GM18909 (cell line): ENCODE data around the gene CD38.
A peak's percentile ranks its signal among the peaks of the same experiment; 100 is the strongest.
"Not testable (repeated sequence)": the region's sequence is repeated elsewhere in the genome, so short reads cannot be mapped to it uniquely, and the experiment has no call there.

Source experiments
- ATAC-seq: cut with Tn5 transposase; IDR thresholded peaks from one replicate; pipeline ENCODE4 v1.9.1; 2021; ENCODE audit warnings: mild to moderate bottlenecking; ENCODE audit not compliant: unreplicated experiment, poor library complexity

CD38 gene

DNA sequence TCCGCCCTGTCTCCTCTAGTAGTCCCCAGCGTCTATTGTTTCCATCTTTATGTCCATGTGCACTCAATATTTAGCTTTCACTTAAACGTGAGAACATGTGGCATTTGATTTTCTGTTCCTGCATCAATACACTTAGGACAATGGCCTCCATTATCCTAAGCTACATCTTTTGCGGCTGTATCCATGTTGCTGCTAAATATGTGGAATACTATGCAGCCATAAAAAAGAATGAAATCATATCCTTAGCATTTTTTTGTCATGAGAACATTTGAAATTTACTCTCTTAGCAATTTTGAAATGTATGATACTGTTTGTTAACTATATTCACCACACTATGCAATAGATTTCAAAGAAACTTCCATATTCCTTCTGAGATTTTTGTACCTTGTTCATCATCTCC, 19.8 kb upstream of the CD38 start:
- no peak for ATAC-seq

DNA sequence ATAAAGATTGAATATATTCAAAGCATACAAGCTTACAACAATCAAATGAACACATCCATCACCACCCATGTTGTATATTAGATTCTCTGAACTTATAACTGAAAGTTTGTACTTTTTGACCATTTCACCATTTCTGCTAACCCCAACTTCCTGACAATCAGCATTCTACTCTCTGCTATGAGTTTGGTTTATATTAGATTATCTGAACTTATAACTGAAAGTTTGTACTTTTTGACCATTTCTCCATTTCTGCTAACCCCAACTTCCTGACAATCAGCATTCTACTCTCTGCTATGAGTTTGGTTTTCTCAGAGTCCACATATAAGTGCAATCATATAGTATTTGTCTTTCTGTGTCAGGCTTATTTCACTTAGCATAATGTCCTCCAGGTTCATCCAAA, 15.7 kb upstream of the CD38 start:
- not testable (repeated sequence) for ATAC-seq

DNA sequence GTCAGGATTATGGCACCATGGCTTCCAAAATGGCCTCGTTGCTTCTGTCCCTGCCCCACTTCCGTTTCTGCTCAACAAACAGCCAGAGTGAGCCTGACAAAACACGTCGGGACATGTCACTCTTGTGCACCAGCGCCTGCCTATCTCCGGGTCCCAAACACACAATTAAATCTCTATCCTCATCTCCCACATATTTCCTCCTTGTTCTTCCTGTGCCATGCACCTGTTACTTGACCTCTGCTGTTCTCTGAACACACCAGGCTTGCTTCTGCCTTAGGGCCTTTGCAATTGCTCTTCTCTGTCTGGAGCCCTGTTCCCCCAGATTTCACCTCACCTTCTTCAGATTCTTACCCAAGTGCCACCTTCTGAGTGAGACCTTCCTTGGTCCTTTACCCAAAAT, 12.7 kb upstream of the CD38 start:
- no peak for ATAC-seq

DNA sequence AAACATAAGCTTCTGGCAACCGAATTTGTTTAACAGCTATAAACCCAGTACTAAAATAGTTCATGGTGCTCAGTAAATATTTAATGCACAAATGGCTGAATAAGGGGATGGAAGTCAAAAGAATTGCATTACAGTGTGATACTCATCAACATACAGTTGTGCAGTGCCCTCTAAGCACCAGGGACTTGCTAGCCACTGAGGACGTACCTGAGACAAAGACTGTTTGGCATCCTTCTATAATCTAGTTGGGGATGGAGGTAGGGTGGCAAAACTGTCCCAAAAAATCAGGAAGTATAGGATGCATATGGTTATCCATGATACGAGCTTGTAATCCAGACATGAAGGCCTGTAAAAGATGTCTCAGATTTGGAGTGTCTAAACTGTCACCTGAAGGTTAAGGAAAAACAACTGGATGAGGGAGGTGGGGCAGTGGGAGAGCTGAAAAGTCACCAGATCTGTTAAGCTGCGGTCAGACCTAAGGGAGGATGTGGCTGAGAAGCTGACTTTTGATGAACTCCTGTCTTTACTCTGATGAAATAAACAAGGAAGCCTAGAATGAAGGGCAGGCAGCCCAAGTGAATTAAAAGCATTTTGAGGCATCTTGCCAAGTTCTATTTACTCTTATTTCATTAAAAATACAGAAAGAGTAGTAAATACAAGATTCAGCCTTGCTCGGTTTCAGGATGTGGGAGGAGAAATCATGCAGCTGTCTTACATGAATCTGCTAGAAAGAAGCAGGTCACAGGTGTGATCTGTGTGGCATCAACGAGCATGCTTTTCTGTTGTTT, 12.0 kb upstream of the CD38 start:
- peak; percentile 86 for ATAC-seq

DNA sequence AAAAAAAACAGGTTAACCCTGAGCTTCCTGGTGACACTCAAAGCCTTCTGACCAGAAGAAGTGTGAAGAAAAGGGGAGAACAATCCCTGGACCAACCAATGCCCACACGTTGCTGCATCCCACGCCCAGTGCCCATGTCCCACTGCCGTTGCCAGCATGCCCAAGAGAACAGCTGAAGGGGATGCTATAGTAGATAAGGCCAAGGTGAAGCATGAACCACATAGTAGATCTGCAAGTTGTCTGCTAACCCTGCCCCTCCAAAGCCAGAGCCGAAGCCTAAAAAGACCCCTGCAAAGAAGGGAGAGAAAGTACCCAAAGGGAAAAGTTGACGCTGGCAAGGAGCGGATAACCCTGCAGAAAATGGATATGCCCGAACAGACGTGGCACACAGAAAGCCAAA, 11.3 kb upstream of the CD38 start:
- ATAC-seq: no peak

DNA sequence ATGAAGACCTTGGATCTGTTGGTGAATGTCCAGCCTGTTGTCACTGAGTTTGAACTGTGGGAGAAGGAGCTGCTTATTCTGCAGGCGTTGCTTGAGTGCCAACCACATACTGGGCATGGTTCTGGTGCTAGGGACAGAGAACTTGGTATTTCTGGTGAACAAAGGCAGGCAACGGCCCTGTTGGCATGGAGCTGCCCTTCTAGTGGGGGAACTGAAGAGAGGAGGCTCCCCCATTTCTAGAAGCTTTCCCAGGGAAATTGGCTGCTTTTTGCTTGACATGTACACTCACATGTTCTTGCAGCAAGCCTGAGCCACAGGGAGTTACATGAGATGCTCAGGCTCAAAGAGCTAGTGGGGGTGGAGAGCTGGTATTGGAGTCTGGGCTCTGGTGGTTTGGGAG, 8.9 kb upstream of the CD38 start:
- ATAC-seq: no peak

DNA sequence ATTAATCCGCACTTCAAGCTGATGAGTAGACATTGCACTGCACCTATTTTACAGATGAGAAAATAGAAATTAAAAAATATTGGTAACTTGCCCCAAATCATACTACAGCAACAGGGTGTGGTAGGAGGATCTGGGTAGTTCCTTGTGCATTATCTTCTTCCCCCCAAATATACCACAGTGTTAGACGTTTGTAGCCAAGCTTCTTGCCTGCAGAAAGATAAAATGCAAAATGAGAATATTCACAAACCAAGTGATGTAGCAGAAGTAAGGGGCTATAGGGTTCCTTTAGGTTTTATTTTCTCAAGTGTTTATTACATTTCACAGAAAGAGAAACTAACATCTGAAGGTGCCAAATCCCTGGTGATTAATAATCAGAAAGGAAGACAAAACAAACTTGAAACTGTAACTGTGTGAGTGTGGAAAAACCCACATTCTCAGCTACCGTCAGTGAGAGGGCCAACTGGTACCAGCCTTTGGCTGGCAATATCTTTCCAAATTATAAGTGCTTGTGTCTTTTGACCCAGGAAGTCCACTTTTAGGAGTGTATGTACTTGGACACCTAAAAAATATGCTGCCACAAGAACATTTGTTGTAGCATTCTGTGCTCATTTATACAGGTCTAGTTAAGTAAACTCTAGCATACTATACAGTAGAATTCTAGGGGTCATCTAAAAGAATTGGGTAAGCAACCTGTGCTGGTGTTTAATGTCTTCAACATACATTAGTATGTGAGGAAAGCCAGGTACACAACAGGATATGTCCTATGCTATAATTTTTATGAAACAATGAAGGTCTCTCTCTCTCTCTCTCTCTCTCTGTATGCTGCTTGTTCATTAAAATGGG, 6.7 kb upstream of the CD38 start:
- peak; percentile 88 for ATAC-seq

DNA sequence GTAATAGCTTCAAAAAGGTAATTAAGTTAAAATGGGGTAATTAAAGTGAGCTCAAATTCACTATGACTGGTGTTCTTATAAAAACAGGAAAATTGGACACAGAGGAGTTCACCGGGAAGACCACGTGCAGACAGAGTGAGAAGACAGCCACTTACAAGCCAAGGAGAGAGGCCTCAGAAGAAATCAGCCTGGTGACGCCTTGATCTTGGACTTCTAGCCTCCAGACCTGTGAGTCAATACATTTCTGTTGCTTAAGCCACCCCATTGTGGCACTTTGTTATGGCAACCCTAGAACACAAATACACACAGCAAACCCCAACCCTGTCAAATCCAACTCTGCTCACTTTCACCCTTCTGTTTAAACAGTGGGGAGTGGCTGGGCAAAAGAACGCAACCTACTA, 4.1 kb upstream of the CD38 start:
- ATAC-seq: no peak

DNA sequence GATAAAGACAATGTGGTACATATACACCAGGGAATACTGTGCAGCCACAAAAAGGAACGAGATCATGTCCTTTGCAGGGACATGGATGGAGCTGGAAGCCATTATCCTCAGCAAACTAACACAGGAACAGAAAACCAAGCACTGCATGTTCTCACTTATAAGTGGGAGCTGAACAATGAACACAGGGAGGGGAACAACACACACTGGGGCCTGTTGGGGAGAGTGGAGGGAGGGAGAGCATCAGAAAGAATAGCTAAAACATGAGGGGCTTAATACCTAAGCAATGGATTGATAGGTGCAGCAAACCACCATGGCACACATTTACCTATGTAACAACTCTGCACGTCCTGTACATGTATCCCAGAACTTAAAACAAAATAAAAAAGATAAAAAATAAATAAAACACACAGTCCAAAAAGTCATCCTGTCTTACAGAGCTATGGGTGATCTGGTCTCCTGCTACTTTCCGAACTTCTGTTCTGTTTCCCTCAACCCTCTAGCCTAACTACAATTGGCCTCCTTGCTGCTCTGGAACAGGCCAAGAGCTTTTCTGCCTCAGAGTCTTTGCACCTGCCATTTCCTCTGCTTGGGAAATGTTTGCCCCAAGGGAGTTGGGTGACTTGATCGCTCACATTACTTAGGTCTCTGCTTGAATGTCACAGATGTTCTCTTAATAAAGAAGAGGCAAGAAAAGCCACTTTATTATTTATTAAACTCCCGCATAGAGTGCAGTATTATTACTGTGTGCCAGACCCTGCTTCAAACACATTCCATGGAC, 1.1 kb upstream of the CD38 start:
- no peak for ATAC-seq

DNA sequence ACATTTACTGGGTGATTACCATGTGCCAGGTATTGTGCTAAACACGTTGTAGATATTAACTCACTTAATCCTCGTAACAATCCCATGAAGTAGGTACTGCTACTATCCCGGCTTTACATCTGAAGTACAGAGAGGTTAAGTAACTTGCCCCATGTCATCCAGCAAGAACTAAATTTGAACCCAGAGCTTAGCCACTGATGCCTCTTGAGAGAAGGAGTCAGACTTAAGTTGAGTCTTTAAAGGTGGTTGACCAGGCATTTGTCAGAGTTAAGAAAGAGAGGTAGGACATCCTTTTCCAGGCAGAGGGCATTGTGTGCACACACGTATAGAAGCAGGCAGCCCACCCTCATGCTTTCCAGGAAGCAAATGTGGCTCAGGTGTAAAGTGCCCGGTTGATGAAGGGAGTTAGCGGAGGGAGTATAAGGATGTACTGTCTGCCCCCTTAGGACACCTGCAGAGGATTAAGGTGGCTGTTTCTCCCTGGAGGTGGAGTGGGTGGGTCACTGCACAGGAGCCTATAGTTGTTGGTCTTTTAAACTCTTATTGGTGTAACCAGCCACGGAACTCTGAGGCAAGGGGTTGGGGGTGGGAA, 335 bp upstream of the CD38 start:
- no peak for ATAC-seq

DNA sequence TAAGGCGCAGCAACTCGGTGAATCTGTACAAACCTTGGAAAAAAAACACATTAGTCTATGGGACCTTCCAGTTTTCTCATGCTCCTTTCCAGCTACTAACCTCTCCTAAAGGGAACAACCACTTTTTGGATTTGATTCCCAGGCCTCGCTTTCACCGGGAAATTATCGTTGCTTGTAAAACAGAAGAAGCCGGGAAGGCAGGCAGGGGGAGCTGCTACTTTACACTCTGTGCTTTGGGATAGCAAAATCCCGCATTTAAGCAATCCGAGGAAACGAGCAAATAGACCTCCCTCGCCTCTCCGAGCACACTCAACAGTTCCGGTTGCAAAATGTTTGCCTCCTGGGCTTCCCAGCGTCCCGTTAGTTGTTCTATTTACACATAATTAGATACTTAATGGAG, 1.2 kb downstream of the CD38 start:
- no peak for ATAC-seq

DNA sequence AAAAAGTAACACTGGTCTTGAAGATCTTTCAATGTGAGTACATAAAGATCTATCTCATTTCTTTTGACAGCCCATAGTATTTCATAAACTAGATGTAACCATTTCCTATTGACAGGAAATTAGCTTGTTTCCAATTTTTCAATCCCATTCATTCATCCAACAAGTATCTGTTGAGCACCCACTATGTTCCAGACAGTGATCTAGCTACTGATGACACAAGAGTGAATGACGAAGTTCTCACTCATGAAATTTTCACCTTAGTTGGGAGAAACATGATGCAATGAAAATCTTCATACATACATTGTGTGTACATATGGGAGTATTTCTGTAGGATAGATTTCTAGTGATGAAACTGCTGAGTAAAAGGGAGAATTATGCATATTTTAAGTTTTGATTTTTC, 1.7 kb downstream of the CD38 start:
- no peak for ATAC-seq

DNA sequence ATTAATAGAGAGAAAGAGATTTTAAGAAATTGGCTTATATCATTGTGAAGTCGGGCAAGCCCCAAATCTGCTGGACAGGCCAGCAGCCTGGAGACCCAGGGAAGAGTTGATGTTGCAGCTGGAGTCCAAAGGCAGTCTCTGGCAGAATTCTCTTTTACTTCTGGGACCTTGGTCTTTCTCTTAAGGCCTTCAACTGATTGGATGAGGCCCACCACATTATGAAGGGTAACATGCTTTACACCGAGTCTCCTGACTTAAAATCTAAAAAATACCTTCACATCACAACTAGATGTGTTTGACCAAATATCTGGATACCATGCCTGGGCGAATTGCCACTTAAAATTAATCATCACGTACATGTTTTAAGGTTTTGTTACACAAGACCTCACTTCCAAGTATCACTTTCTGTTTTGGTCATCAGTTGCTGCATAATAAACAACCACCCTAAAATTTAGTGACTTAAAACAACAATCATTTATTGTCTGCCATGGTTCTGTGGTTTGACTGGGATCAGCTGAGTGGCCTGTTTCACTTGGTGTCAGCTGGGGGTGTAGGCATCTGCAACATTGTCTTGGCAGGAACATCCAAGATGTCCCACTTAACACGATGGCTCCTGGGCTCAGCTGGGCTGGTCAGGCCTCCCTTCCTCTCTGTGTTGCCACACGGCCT, 3.4 kb downstream of the CD38 start:
- peak; percentile 33 for ATAC-seq

DNA sequence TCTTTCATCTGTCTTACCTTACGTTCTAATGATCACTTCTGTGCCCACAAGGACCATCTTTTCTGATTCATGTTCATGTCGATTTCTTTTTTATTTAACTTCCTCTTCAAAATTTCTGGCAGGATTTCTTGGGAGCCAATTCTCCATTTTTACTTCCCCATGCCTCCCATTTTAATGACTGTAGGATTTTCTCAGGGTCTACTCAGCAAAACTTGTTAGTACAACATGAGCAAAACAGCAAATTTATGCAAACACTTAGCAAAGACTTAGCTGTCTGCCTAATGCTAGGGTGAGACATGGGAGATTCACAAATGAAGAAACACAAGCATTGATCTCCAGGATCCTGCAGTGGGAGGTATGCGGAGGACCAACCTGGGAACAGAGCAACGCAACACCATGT, 5.5 kb downstream of the CD38 start:
- ATAC-seq: no peak

DNA sequence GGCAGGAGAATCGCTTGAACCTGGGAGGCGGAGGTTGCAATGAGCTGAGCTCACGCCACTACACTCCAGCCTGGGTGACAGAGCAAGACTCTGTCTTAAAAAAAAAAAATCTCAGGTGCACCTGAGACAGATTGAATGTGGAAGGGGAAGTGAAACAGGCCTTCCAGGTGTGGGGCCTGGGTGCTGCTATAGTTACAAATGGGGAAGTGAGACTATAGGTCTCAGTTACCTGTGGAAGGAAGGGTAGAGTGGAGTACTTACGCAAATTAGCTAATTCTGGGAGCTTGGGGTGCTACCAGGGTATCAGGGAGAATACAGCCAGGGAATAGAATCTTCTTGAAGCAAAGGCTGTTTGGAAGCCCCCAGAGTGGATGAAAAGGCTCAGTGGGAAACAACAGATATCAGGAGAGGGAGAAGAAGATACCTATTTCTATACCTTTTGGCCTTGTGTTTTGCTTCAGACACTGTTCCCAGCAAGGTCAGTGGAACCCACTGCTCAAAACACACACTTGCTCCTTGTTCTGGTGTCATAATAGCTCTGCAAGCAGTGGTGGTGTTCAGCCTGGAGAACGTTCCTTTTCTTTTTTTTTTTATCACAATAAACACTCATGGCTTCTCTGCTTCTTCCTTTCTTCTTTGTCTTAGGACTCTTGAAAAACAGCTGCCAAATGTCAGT, 7.0 kb downstream of the CD38 start:
- ATAC-seq: peak; percentile 88

DNA sequence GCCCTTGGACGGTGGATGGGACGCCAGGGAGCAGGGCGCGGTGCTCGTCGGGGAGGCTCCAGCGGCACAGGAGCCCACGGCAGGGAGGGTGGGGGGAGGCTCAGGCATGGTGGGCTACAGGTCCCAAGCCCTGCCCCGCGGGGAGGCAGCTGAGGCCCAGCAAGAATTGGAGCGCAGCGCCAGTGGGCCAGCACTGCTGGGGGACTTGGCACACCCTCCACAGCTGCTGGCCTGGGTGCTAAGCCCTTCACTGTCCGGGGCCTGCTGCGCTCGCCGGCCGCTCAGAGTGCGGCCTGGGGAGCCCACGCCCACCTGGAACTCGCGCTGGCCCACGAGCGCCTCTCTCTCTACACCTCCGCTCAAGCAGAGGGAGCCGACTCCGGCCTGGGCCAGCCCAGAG, 8.6 kb downstream of the CD38 start:
- no peak for ATAC-seq

DNA sequence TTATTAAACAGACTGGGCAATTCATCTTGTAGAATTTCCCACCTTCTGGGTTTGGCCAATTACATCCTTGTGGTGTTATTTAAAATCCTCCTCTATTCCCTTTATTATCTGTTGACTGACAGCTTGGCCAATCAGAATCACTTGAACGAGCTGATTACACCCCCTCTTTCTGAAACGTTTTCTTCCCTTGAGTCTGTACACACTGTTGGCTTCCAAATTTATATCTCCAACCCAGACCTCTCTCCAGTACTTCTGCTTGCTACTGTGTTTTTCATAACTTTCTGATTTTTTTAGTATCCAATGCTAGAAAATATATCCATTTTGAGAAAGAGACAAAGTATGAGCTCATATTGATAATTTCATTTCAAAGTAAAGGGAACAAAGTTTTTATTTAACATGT, 14.8 kb downstream of the CD38 start:
- ATAC-seq: no peak

DNA sequence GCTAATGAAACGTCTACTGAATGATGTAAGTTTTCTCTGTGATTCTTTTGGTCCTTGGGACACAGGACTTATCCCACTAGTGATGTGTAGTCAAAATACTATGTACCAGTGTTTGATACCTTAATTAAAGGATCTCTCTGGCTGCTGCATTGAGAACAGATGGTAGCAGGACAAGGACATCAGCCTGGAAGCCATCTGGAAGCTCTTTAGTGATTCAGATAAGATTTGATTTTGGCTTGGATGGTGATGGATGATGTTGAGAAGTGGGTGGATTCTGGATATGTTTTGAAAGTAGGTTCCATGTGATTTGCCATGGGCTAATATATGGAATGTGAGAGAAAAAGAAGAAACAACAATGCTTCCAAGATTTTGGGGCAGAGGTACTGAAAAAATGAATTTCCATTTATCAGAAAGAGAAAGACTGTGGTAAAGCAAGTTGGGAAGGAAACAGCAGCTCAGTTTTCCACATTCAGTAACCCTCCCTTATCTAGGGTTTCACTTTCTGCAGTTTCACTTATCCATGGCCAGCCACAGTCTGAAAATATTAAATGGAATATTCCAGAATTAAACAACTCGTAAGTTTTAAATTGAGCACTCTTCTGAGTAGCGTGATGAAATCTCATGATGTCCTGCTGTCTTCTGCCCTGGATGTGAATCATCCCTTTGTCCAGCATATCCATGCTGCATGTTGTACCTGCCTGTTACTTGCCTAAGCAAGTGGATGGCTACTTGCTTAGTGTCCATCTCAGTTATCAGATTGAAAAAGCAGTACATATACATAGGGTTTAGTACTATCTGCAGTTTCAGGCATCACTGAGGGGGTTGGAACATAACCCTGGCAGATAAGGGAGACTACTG, 15.6 kb downstream of the CD38 start:
- ATAC-seq: no peak

DNA sequence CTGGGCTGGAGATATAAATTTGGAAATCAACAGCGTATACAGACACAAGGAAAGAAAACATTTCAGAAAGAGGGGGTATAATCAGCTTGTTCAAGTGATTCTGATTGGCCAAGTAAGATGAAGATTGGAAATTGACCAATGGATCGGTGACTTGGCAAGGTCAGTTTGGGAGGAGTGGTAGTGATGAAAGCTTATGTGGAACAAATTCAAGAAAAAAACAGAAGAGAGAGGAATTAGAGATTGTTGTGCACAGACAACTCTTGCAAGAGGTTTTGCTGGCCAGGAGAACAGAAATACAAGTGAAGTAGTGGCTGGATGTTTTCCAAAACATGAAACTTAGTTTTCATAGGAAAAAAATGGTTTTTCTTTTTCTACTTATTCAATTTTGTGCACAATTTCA, 16.3 kb downstream of the CD38 start:
- no peak for ATAC-seq
